Karpas-422 (cell line): ENCODE results near the gene FHOD3. TPM values are rescaled to one million over a fixed set of nuclear protein-coding genes. Genes with fewer than 3 reads are reported as not detected.
A peak's percentile ranks its signal among the peaks of the same experiment; 100 is the strongest.

Source experiments
- DNase-seq: peaks from one replicate; pipeline ENCODE4 v3.0.0-alpha.2; 2015
- H2AFZ ChIP-seq: fragments of 200-600 bp; sonication (generic); 2 replicates; pipeline ENCODE4 v1.6.1; 2014; ENCODE audit warnings: antibody characterized with exemption, low read length, mixed read lengths
- H3K27ac ChIP-seq: fragments of 200-600 bp; sonication (generic); 2 replicates; pipeline ENCODE4 v1.5.1; 2014; ENCODE audit warnings: mild to moderate bottlenecking, low read length, moderate library complexity
- H3K27me3 ChIP-seq: fragments of 200-600 bp; sonication (generic); 2 replicates; pipeline ENCODE4 v1.6.1; 2014; ENCODE audit warnings: low read length, mixed read lengths
- H3K36me3 ChIP-seq: fragments of 200-600 bp; sonication (generic); 2 replicates; pipeline ENCODE4 v1.6.1; 2014; ENCODE audit warnings: low read length, mixed read lengths; ENCODE audit not compliant: insufficient read depth
- H3K4me1 ChIP-seq: fragments of 200-600 bp; sonication (generic); 2 replicates; pipeline ENCODE4 v1.6.1; 2014; ENCODE audit warnings: mild to moderate bottlenecking, low read length, mixed read lengths
- H3K4me2 ChIP-seq: fragments of 200-600 bp; sonication (generic); 2 replicates; pipeline ENCODE4 v1.6.1; 2014; ENCODE audit warnings: low read length, low read depth, mild to moderate bottlenecking; ENCODE audit not compliant: poor library complexity, severe bottlenecking
- H3K4me3 ChIP-seq: fragments of 200-600 bp; sonication (generic); 2 replicates; pipeline ENCODE4 v1.5.1; 2014; ENCODE audit warnings: mild to moderate bottlenecking, antibody characterized with exemption, low read length, mixed read lengths
- H3K79me2 ChIP-seq: fragments of 200-600 bp; sonication (generic); 2 replicates; pipeline ENCODE4 v1.6.1; 2014; ENCODE audit warnings: mild to moderate bottlenecking, low read length, mixed read lengths
- H3K9ac ChIP-seq: fragments of 200-600 bp; sonication (generic); 2 replicates; pipeline ENCODE4 v1.6.0; 2014; ENCODE audit warnings: low read length
- H3K9me2 ChIP-seq: fragments of 200-600 bp; sonication (generic), shearing (Covaris generic); replicated peaks from 2 replicates; pipeline ENCODE4 v1.6.0; 2014; ENCODE audit warnings: mild to moderate bottlenecking, low read length, moderate library complexity; ENCODE audit not compliant: insufficient read depth
- H3K9me3 ChIP-seq: fragments of 300-700, 200-600 bp; sonication (generic); 2 replicates; pipeline ENCODE4 v1.6.1; 2014; ENCODE audit warnings: low read length, mixed read lengths
- H4K20me1 ChIP-seq: fragments of 200-600 bp; sonication (generic); 2 replicates; pipeline ENCODE4 v1.6.1; 2014; ENCODE audit warnings: mild to moderate bottlenecking, antibody characterized with exemption, low read length, low read depth; ENCODE audit not compliant: insufficient read depth
- total RNA-seq: library from RNA; depleted of rRNA; stranded (reverse); fragments of >200 nt; shearing (Covaris generic); gene quantifications from 2 replicates; pipeline ENCODE4 v1.2.3, GENCODE V29; 2014; ENCODE audit warnings: low replicate concordance

The FHOD3 gene
- total RNA-seq, 1 experiment from 2014 or later = 26.6 TPM

DNA sequence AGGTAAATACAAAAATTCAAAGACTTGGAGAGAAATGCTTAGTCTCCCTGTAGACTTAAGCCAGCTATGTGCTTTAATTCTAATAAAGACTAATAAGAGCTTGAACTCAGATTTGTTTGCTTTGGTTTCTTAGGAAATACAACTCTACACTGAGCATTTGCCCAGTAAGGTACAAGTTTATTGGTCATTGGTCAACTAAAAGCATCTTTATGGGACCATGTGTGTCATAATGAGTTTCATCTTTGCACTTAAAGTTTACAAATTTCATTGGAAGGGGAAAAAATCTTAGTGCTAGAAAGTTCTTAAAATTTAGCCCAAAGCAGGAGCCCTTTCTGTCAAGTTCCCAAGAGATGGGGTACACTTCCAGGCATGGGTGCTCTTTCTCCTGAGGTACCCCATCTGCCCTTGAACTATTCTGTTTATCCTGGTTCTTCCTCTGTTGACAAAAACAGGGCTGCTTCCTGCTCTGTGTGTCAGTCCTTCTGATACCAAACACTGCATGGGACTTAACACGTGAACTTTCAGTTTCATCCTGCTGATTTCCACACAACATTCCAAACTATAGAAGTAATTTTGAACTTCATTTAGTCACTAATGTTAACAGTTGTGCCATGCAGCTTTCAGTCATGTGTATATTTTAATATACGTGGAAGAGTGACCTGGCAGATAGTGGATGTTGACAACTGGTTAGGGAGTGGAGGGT is 331.1 kb downstream of the FHOD3 start:
- no peak overlapping the region for H3K27ac ChIP-seq
- no peak overlapping the region for H2AFZ ChIP-seq
- no peak for DNase-seq
- H3K4me2 ChIP-seq = no peak overlapping the region
- H3K27me3 ChIP-seq = no peaks in the 10 kb centered on the region
- no peak overlapping the region for H3K4me3 ChIP-seq
- no peaks in the 10 kb centered on the region for H3K79me2 ChIP-seq
- H3K4me1 ChIP-seq = no peaks in the 10 kb centered on the region
- H3K9me2 ChIP-seq = no peaks in the 10 kb centered on the region
- H3K9ac ChIP-seq = no peak overlapping the region
- no peaks in the 10 kb centered on the region for H3K36me3 ChIP-seq
- H3K9me3 ChIP-seq = no peaks in the 10 kb centered on the region
- no peaks in the 10 kb centered on the region for H4K20me1 ChIP-seq

DNA sequence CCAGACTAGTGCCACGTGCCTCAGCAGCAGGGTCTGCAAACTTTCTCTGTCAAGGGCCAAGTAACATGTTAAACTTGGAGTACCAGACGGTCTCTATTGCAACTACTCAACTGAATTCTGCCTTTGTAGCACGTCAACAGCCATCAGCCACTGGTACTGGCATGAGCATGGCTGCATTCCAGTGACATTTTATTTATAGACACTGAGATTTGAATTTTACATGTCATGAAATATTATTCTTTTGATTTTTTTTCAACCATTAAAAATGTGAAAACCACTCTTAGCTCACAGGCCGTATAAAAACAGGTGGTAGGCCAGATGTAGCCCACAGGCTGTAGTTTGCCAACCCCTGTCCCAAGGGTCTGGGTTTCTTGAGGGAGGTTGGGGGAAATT is 331.6 kb downstream of the FHOD3 start:
- Histone ChIP-seq H3K9me2 (no peaks in the 10 kb centered on the region), H3K9me3 (no peaks in the 10 kb centered on the region), H3K79me2 (no peaks in the 10 kb centered on the region)

DNA sequence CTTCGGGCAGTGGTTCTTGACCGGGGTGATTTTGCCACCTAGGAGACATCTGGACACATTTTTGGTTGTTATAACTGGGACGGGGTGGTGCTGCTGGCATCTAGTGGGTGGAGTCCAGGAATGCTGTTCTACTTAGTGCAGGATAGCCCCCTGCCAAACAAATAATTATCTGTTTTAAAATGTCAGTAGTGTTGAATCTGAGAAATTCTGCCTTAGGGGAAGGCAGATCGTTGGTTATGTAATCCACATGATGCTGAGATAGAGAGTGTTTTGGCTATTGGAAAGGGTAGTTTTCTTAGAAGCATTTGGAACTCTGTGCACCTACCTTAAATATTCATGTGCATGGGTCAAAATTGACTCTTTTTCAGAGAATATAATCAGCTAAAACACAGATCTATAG is 332.3 kb downstream of the FHOD3 start:
- Histone ChIP-seq H3K4me2 (no peak overlapping the region), H3K27ac (no peak overlapping the region), H3K9ac (no peak overlapping the region), H3K9me2 (no peaks in the 10 kb centered on the region), H3K27me3 (no peaks in the 10 kb centered on the region), H3K4me3 (no peak overlapping the region), H3K9me3 (no peaks in the 10 kb centered on the region), H2AFZ (no peak overlapping the region), H3K79me2 (no peaks in the 10 kb centered on the region), H4K20me1 (no peaks in the 10 kb centered on the region), H3K36me3 (no peaks in the 10 kb centered on the region), H3K4me1 (no peaks in the 10 kb centered on the region)
- no peak for DNase-seq

More for the DNA sequence above, 331.6 kb downstream of the FHOD3 start:
- Histone ChIP-seq H3K9ac (no peak overlapping the region), H2AFZ (no peak overlapping the region), H3K4me3 (no peak overlapping the region), H3K4me2 (no peak overlapping the region), H3K27me3 (no peaks in the 10 kb centered on the region), H3K4me1 (no peaks in the 10 kb centered on the region), H4K20me1 (no peaks in the 10 kb centered on the region), H3K27ac (no peak overlapping the region), H3K36me3 (no peaks in the 10 kb centered on the region)
- DNase-seq = no peak

DNA sequence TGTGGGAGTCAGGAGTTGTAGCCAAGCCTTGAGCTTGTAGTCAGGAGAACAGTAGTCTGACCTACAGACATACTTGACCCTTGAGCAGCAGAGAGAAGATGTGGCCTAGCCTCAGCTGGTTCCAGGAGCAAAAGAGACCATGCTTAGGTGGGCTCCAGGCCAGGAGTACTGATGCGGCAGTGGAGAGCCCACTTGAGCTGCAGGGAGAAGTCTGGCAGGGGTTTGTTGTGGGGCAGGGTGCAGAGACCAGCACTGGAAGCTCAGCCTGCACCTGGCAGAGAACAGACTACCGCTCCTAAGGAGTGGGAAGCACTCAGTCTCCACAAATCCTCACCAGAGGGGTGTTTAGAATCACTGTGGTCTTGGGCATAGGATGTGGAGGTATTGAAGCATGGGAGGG is 333.4 kb downstream of the FHOD3 start:
- Histone ChIP-seq H3K79me2 (no peaks in the 10 kb centered on the region), H3K4me2 (no peak overlapping the region), H3K27me3 (no peaks in the 10 kb centered on the region), H3K9ac (no peak overlapping the region), H3K27ac (no peak overlapping the region), H3K4me1 (peaks cover 2% of the 10 kb centered on the region), H2AFZ (no peak overlapping the region), H3K36me3 (no peaks in the 10 kb centered on the region), H3K9me3 (no peaks in the 10 kb centered on the region), H3K4me3 (no peak overlapping the region), H3K9me2 (no peaks in the 10 kb centered on the region), H4K20me1 (no peaks in the 10 kb centered on the region)
- DNase-seq = no peak

DNA sequence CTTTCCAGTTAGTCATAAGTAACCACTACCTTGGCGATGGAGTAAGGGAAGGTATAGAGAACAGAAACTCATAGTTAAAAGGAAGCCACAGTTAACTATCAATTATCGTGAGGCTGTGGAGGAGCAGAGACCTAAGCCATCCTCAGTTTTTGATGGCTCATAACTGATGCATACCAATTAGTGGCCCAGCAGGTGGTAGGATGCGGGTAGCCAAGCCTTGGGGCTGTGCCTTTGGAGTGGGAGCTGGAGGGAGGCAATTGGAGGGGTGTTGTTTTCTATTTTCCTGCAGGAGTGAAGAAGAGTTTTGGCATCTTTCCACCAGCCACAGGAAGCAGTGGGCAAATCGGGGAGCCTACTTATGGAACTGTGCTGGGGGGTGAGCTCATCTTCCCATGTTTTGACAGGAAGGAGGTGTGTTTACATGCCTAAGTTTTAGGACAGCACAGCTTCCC is 336.5 kb downstream of the FHOD3 start:
- Histone ChIP-seq H3K27me3 (no peaks in the 10 kb centered on the region), H2AFZ (no peak overlapping the region), H3K36me3 (no peaks in the 10 kb centered on the region), H3K4me3 (no peak overlapping the region), H3K9me3 (no peaks in the 10 kb centered on the region), H3K4me1 (peaks cover 10% of the 10 kb centered on the region), H3K9ac (no peak overlapping the region), H3K9me2 (no peaks in the 10 kb centered on the region), H3K79me2 (no peaks in the 10 kb centered on the region), H3K4me2 (no peak overlapping the region), H3K27ac (no peak overlapping the region), H4K20me1 (no peaks in the 10 kb centered on the region)
- no peak for DNase-seq

DNA sequence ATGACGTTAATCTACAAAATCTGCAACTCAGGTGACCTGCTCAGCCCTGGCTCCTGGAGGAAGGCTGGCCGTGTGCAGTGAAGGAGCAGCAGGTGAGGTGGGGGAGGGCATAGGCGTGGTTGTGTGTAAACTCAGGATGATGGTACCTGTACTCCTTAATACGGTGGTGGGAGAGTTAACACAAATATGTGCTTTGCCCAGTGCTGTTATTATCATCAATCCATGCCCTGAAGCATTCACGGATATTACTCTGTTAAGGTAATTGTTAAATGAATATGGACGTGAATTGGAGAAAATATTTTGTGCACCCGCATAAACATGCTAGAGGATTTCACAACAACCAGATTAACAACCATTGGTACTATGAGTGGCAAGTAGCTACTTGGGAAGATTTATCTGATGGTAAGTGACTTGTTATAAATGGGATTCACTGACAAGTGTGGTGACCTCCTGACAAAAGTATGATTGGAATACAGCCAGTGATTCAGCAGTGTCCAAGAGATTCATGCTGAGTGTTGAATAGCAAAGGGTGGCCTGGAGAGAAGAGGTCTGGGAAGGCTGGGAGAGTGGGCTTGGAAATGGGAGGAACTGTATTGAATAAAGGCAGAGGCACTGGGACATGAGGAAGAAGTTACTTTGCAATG is 337.2 kb downstream of the FHOD3 start:
- no peak overlapping the region for H3K9ac ChIP-seq
- H3K36me3 ChIP-seq = no peaks in the 10 kb centered on the region
- no peak overlapping the region for H3K4me3 ChIP-seq
- no peaks in the 10 kb centered on the region for H3K9me3 ChIP-seq
- no peaks in the 10 kb centered on the region for H3K27me3 ChIP-seq
- H4K20me1 ChIP-seq = no peaks in the 10 kb centered on the region
- no peak overlapping the region for H3K4me2 ChIP-seq
- no peak for DNase-seq
- H3K4me1 ChIP-seq = peaks cover 10% of the 10 kb centered on the region
- no peak overlapping the region for H2AFZ ChIP-seq
- no peaks in the 10 kb centered on the region for H3K9me2 ChIP-seq
- H3K79me2 ChIP-seq = no peaks in the 10 kb centered on the region
- no peak overlapping the region for H3K27ac ChIP-seq

DNA sequence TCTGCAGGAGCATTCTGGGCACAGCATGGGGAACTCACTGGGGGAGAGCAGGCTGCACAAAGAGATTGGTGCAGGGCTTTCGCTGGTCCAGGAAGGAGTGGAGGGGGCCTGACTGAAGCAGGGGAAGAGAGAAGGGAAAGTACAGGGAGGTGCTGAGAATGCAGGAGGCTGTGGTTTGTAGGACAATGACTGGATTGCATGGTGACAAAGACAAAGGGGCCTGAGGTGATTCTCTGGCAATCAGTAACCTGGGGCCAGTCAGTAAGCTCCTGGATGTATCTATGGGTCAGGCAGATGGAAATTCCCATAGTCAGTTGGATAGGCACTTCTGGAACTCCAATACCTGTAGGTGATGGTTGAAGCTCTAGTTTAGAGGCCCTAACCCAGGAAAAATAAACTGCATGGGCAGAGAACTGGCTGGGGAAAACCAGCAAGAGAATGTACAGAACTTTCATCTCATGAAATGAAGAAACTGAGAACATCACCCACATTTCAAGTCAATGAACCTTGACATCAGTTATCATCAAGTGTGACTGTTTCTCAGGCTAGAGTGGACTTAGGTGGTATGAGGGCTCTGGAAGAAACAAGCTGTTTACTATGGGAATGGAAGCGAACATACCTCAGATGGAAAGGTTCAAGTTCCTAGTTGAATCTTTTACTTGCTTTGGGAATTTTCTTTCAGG is 338.0 kb downstream of the FHOD3 start:
- no peak overlapping the region for H3K4me2 ChIP-seq

DNA sequence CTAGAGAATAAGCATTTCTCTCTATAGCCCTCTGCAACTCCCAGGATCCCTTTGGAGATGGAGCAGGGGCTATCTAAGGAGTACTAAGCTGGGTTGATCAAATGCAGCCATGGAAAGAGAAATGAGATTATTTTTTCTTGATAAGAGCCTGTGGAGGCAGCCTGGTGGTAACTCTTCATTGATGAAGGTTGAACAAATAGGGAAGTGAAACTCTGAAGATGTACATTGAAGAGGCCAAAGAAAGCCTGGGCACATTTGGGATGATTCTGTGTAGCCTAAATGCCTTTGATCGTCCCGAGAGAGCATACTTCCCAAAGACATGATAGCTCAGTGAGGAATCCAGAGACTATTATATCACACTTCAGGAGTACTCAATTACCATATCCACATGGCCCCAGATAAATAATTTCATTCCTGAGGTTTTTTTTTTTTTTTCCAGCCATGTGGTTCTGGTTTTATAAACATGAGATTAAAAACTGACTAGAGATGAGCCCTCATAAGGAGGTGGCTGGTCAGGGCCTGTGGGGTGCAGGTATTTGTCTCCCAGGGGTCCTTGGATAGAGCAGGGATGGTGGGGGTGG is 338.8 kb downstream of the FHOD3 start:
- no peak overlapping the region; the same call in 1 of the 2 replicates for H2AFZ ChIP-seq
- H3K4me3 ChIP-seq = no peak overlapping the region
- H3K27me3 ChIP-seq = no peaks in the 10 kb centered on the region

More for the DNA sequence above, 338.0 kb downstream of the FHOD3 start:
- no peak overlapping the region for H3K4me3 ChIP-seq
- no peak overlapping the region for H3K27ac ChIP-seq
- H2AFZ ChIP-seq = no peak overlapping the region
- H3K9ac ChIP-seq = no peak overlapping the region
- H3K79me2 ChIP-seq = no peaks in the 10 kb centered on the region
- no peak for DNase-seq
- no peaks in the 10 kb centered on the region for H4K20me1 ChIP-seq
- H3K4me1 ChIP-seq = peaks cover 10% of the 10 kb centered on the region
- H3K9me3 ChIP-seq = no peaks in the 10 kb centered on the region
- H3K9me2 ChIP-seq = no peaks in the 10 kb centered on the region
- no peaks in the 10 kb centered on the region for H3K27me3 ChIP-seq
- no peaks in the 10 kb centered on the region for H3K36me3 ChIP-seq

More for the DNA sequence above, 338.8 kb downstream of the FHOD3 start:
- H3K79me2 ChIP-seq = no peaks in the 10 kb centered on the region
- no peak overlapping the region for H3K4me2 ChIP-seq
- H3K27ac ChIP-seq = no peak overlapping the region
- no peaks in the 10 kb centered on the region for H3K36me3 ChIP-seq
- peaks cover 10% of the 10 kb centered on the region for H3K4me1 ChIP-seq
- H3K9me3 ChIP-seq = no peaks in the 10 kb centered on the region
- H4K20me1 ChIP-seq = no peaks in the 10 kb centered on the region
- no peak overlapping the region for H3K9ac ChIP-seq
- H3K9me2 ChIP-seq = no peaks in the 10 kb centered on the region
- DNase-seq = peak; percentile 59
